GM23338 (cell line): ENCODE results near the gene MDH1. TPM values are rescaled to one million over a fixed set of nuclear protein-coding genes. Genes with fewer than 3 reads are reported as not detected.
A peak's percentile ranks its signal among the peaks of the same experiment; 100 is the strongest.

ENCODE experiments used
- ATAC-seq: fragments of 200-7000 bp; cut with Tn5 transposase; 3 replicates; pipeline ENCODE4 v1.9.1; 2020
- DNase-seq: peaks from one replicate; pipeline ENCODE4 v3.0.0-alpha.2; 2015; ENCODE audit warnings: low spot score
- H2AFZ ChIP-seq: fragments of 200-600 bp; sonication (generic); 2 replicates; pipeline ENCODE4 v1.8.0; 2016; ENCODE audit warnings: antibody characterized with exemption, mild to moderate bottlenecking, moderate library complexity
- H3F3A ChIP-seq: fragments of 200-600 bp; sonication (generic); replicated peaks from 2 replicates; pipeline ENCODE4 v1.8.0; 2017; ENCODE audit warnings: antibody characterized with exemption, mixed run types, low read depth
- H3K27ac ChIP-seq: fragments of 200-600 bp; sonication (generic); 2 replicates; pipeline ENCODE4 v1.6.1; 2016; ENCODE audit warnings: low read depth
- H3K27me3 ChIP-seq: fragments of 200-600 bp; sonication (generic); 2 replicates; pipeline ENCODE4 v1.8.0; 2016; ENCODE audit warnings: mild to moderate bottlenecking, mixed run types, moderate library complexity; ENCODE audit not compliant: insufficient read depth
- H3K36me3 ChIP-seq: fragments of 200-600 bp; sonication (generic); 2 replicates; pipeline ENCODE4 v1.8.0; 2016; ENCODE audit warnings: mild to moderate bottlenecking; ENCODE audit not compliant: insufficient read depth
- H3K4me1 ChIP-seq: fragments of 200-600 bp; sonication (generic); 2 replicates; pipeline ENCODE4 v1.8.0; 2016; ENCODE audit warnings: mild to moderate bottlenecking, moderate library complexity; ENCODE audit not compliant: insufficient read depth
- H3K4me2 ChIP-seq: fragments of 200-600 bp; sonication (generic); 2 replicates; pipeline ENCODE4 v1.7.1; 2017; ENCODE audit warnings: mixed run types
- H3K4me3 ChIP-seq: fragments of 200-600 bp; sonication (generic); 2 replicates; pipeline ENCODE4 v1.6.1; 2016; ENCODE audit warnings: mixed run types
- H3K79me2 ChIP-seq: fragments of 200-600 bp; sonication (generic); replicated peaks from 2 replicates; pipeline ENCODE4 v1.8.0; 2017; ENCODE audit warnings: mild to moderate bottlenecking; ENCODE audit not compliant: insufficient read depth
- H3K9me2 ChIP-seq: fragments of 200-600 bp; sonication (generic); 2 replicates; pipeline ENCODE4 v1.8.0; 2017; ENCODE audit not compliant: insufficient read depth
- H4K20me1 ChIP-seq: fragments of 200-600 bp; sonication (generic); replicated peaks from 2 replicates; pipeline ENCODE4 v1.8.0; 2017; ENCODE audit warnings: mild to moderate bottlenecking; ENCODE audit not compliant: insufficient read depth
- H3K27ac Mint-ChIP-seq: 2 replicates; pipeline ENCODE4 v1.8.0; 2020; ENCODE audit warnings: inconsistent platforms, mild to moderate bottlenecking, moderate library complexity, mixed read lengths
- H3K27me3 Mint-ChIP-seq: 3 replicates; pipeline ENCODE4 v1.8.0; 2022; ENCODE audit warnings: low read depth, mild to moderate bottlenecking, moderate library complexity, mixed read lengths, inconsistent platforms; ENCODE audit not compliant: insufficient read depth, poor library complexity
- H3K36me3 Mint-ChIP-seq: 3 replicates; pipeline ENCODE4 v1.8.0; 2021; ENCODE audit warnings: low read depth, mild to moderate bottlenecking, inconsistent platforms, moderate library complexity, mixed read lengths
- H3K4me1 Mint-ChIP-seq: 3 replicates; pipeline ENCODE4 v1.8.0; 2020; ENCODE audit warnings: mild to moderate bottlenecking, inconsistent platforms, mixed read lengths
- H3K4me3 Mint-ChIP-seq: 3 replicates; pipeline ENCODE4 v1.8.0; 2021; ENCODE audit warnings: moderate library complexity, mild to moderate bottlenecking, inconsistent platforms, mixed read lengths
- H3K9me3 Mint-ChIP-seq: 3 replicates; pipeline ENCODE4 v1.8.0; 2020; ENCODE audit warnings: moderate library complexity, mild to moderate bottlenecking, inconsistent platforms, mixed read lengths
- CREB1 ChIP-seq: fragments of 250-450 bp; sonication (Bioruptor Pico); IDR thresholded peaks from 2 replicates; pipeline ENCODE4 v1.5.0; 2020; ENCODE audit warnings: low read depth, mild to moderate bottlenecking, moderate library complexity
- CTCF ChIP-seq, 2 experiments: fragments of 200-600 bp in 1 of 2; sonication (generic) in 1 of 2; conservative IDR thresholded peaks; 2 replicates each; pipeline versions ENCODE4 v1.5.1 to v1.6.1; 2016 to 2017; ENCODE audit warnings: antibody characterized with exemption in 2 of 2, low read depth in 2 of 2, mild to moderate bottlenecking in 2 of 2, moderate library complexity in 1 of 2
- ETS1 ChIP-seq: IDR thresholded peaks from 2 replicates; pipeline ENCODE4 v1.6.1; 2016; ENCODE audit warnings: antibody characterized with exemption
- EZH2 ChIP-seq: fragments of 200-600 bp; sonication (generic); IDR thresholded peaks from one replicate; pipeline ENCODE4 v1.8.0; 2017; ENCODE audit warnings: antibody characterized with exemption, mild to moderate bottlenecking, low read depth; ENCODE audit not compliant: unreplicated experiment
- EZH2phosphoT487 ChIP-seq: fragments of 200-600 bp; sonication (generic); IDR thresholded peaks from one replicate; pipeline ENCODE4 v1.8.1; 2018; ENCODE audit warnings: antibody characterized with exemption; ENCODE audit not compliant: unreplicated experiment
- JUNB ChIP-seq: IDR thresholded peaks from one replicate; pipeline ENCODE4 v1.6.1; 2016; ENCODE audit warnings: antibody characterized with exemption; ENCODE audit not compliant: unreplicated experiment
- NANOG ChIP-seq: IDR thresholded peaks from 2 replicates; pipeline ENCODE4 v1.6.1; 2016; ENCODE audit warnings: antibody characterized with exemption, borderline replicate concordance
- POLR2AphosphoS5 ChIP-seq: IDR thresholded peaks from 2 replicates; pipeline ENCODE4 v1.6.1; 2016; ENCODE audit warnings: antibody characterized with exemption, low read depth
- REST ChIP-seq: IDR thresholded peaks from one replicate; pipeline ENCODE4 v1.6.1; 2018; ENCODE audit warnings: antibody characterized with exemption; ENCODE audit not compliant: unreplicated experiment
- STAT1 ChIP-seq: IDR thresholded peaks from one replicate; pipeline ENCODE4 v1.6.1; 2016; ENCODE audit warnings: antibody characterized with exemption; ENCODE audit not compliant: unreplicated experiment
- ZNF114 ChIP-seq: fragments of 250-450 bp; sonication (Bioruptor Pico); IDR thresholded peaks from 2 replicates; pipeline ENCODE4 v1.5.0; 2020; ENCODE audit warnings: mild to moderate bottlenecking, moderate library complexity
- ZNF331 ChIP-seq: fragments of 250-450 bp; sonication (Bioruptor Pico); IDR thresholded peaks from 2 replicates; pipeline ENCODE4 v1.5.0; 2020; ENCODE audit warnings: low read depth, mild to moderate bottlenecking, moderate library complexity
- ZNF462 ChIP-seq: fragments of 250-450 bp; sonication (Bioruptor Pico); IDR thresholded peaks from 2 replicates; pipeline ENCODE4 v1.5.0; 2020; ENCODE audit warnings: mild to moderate bottlenecking, moderate library complexity
- polyA plus RNA-seq: library from polyadenylated mRNA; unstranded; fragments of >200 nt; fragmentation: Nextera tagmentation; extraction: Ambion mirVana; gene quantifications from 2 replicates; pipeline ENCODE4 v1.2.1, GENCODE V29; 2016
- total RNA-seq: library from RNA; depleted of rRNA; stranded (reverse); fragments of >200 nt; shearing (Covaris generic); gene quantifications from 2 replicates; pipeline ENCODE4 v1.2.3, GENCODE V29; 2014

Gene MDH1
- total and polyA plus RNA-seq, 2 experiments from 2014 or later = 275 to 503 TPM

- H3K4me2 ChIP-seq = no peak overlapping the region
- no peaks in the 10 kb centered on the region for H3K79me2 ChIP-seq
- H2AFZ ChIP-seq = no peak overlapping the region
- no peaks in the 10 kb centered on the region for H3K27me3 ChIP-seq
- Mint-ChIP-seq H3K9me3 (peaks cover 48% of the 10 kb centered on the region), H3K4me1 (peaks cover 47% of the 10 kb centered on the region), H3K27ac (peak overlapping the region; percentile 24; the same call in 1 of the 2 replicates), H3K27me3 (peaks cover 7% of the 10 kb centered on the region), H3K36me3 (peaks cover 49% of the 10 kb centered on the region), H3K4me3 (no peak overlapping the region)
- DNase-seq (no peak), ATAC-seq (no peak)
- no peaks in the 10 kb centered on the region for H3K9me2 ChIP-seq
- peaks cover 30% of the 10 kb centered on the region for H3K4me1 ChIP-seq
- no peaks in the 10 kb centered on the region; the same call in 1 of the 2 replicates for H3F3A ChIP-seq
- H3K4me3 ChIP-seq = no peak overlapping the region
- H3K36me3 ChIP-seq = no peaks in the 10 kb centered on the region
- H3K27ac ChIP-seq = 0 out of 2 replicates have a peak overlapping the region, but pooled peaks have one; percentile 98
- TF ChIP-seq POLR2AphosphoS5 (no peak), JUNB (no peak), REST (no peak), ZNF462 (no peak), ZNF114 (no peak), ZNF331 (CRISPR knock-in tag) (no peak), NANOG (no peak), STAT1 (no peak), ETS1 (no peak), EZH2phosphoT487 (no peak), CTCF (conservative IDR thresholded peaks at IDR 0.05; ENCODE audit: low read depth in 2 of 2) (no peak), CREB1 (no peak), EZH2 (no peak)
- H4K20me1 ChIP-seq = no peaks in the 10 kb centered on the region
These were observed 30.6 kb downstream of the MDH1 start for GRCh38 chr2:63619328-63619727.
